ENCODE data around the gene ZSWIM7. TPM values are rescaled to one million over a fixed set of nuclear protein-coding genes. Genes with fewer than 3 reads are reported as not detected.
"Not testable (repeated sequence)": the region's sequence is repeated elsewhere in the genome, so short reads cannot be mapped to it uniquely, and the experiment has no call there.

Gene ZSWIM7
- polyA plus RNA-seq, 1 donor, result 58.0 TPM

GRCh38 chr17:15963670-15964110 lies 35.8 kb downstream of the ZSWIM7 start:
- no peak for DNase-seq

- no peak for DNase-seq
Observed at GRCh38 chr17:15958484-15958854, 41.0 kb downstream of the ZSWIM7 start.

GRCh38 chr17:15957608-15958307 lies 41.7 kb downstream of the ZSWIM7 start:
- DNase-seq, result no peak

GRCh38 chr17:15957206-15957605 lies 42.3 kb downstream of the ZSWIM7 start:
- no peak for DNase-seq

GRCh38 chr17:15955793-15956541 lies 43.5 kb downstream of the ZSWIM7 start:
- DNase-seq, result no peak

- no peak for DNase-seq
Observed at GRCh38 chr17:15954222-15954621, 45.3 kb downstream of the ZSWIM7 start.

- DNase-seq, result no peak
Observed at GRCh38 chr17:15952916-15953790, 46.4 kb downstream of the ZSWIM7 start.

GRCh38 chr17:15952048-15952532 lies 47.4 kb downstream of the ZSWIM7 start:
- no peak for DNase-seq

GRCh38 chr17:15951368-15952047 lies 48.0 kb downstream of the ZSWIM7 start:
- no peak for DNase-seq

GRCh38 chr17:15947976-15948752 lies 51.3 kb downstream of the ZSWIM7 start:
- no peak for DNase-seq

GRCh38 chr17:15947271-15947670 lies 52.2 kb downstream of the ZSWIM7 start:
- DNase-seq, result no peak

GRCh38 chr17:15946611-15947120 lies 52.8 kb downstream of the ZSWIM7 start:
- DNase-seq, result no peak

GRCh38 chr17:15945527-15946191 lies 53.8 kb downstream of the ZSWIM7 start:
- no peak for DNase-seq

- DNase-seq, result peak; percentile 70
Observed at GRCh38 chr17:15944759-15945526, 54.6 kb downstream of the ZSWIM7 start, which contains the start of gene ADORA2B. ADORA2B (plus strand) TSS chr17:15945130; CDS start chr17:15945249, 119 bp downstream.

GRCh38 chr17:15943971-15944758 lies 55.3 kb downstream of the ZSWIM7 start:
- peak; percentile 29 for DNase-seq

GRCh38 chr17:15942207-15942833 lies 57.2 kb downstream of the ZSWIM7 start:
- no peak for DNase-seq

GRCh38 chr17:15941781-15942180 lies 57.7 kb downstream of the ZSWIM7 start:
- no peak for DNase-seq

GRCh38 chr17:15936481-15936880 lies 63.0 kb downstream of the ZSWIM7 start:
- DNase-seq, result not testable (repeated sequence)

All from left kidney (tissue), 2 donors.